Astrocyte (in vitro differentiated cells and primary cell): ENCODE measurements around the gene COX7C. TPM values are rescaled to one million over a fixed set of nuclear protein-coding genes. Genes with fewer than 3 reads are reported as not detected.

Source experiments
- DNase-seq: peaks from one replicate; pipeline ENCODE4 v3.0.0-alpha.2; 2010; ENCODE audit warnings: low read depth
- FAIRE-seq: peaks from 2 replicates; lab custom pipeline; 2011; peaks lifted over from hg19 to GRCh38; lab: Jason Lieb, UNC
- H2AFZ ChIP-seq: 2 replicates; pipeline ENCODE4 v1.6.0; 2012; ENCODE audit warnings: low read depth, low read length, inconsistent platforms
- H3K27ac ChIP-seq: 2 replicates; pipeline ENCODE4 v1.5.1; 2011; ENCODE audit warnings: low read depth, low read length, inconsistent platforms
- H3K27me3 ChIP-seq: 2 replicates; pipeline ENCODE4 v1.6.0; 2011; ENCODE audit warnings: low read length, inconsistent platforms; ENCODE audit not compliant: insufficient read depth
- H3K36me3 ChIP-seq: 2 replicates; pipeline ENCODE4 v1.5.1; 2011; ENCODE audit warnings: low read length, inconsistent platforms; ENCODE audit not compliant: insufficient read depth
- H3K4me1 ChIP-seq: 2 replicates; pipeline ENCODE4 v1.5.1; 2011; ENCODE audit warnings: low read length, inconsistent platforms; ENCODE audit not compliant: insufficient read depth
- H3K4me2 ChIP-seq: 2 replicates; pipeline ENCODE4 v1.6.0; 2012; ENCODE audit warnings: low read length, inconsistent platforms
- H3K4me3 ChIP-seq: 2 replicates; pipeline ENCODE4 v1.5.1; 2011; ENCODE audit warnings: low read depth, mild to moderate bottlenecking, low read length, inconsistent platforms; ENCODE audit not compliant: insufficient read depth
- H3K79me2 ChIP-seq: 2 replicates; pipeline ENCODE4 v1.6.0; 2012; ENCODE audit warnings: mild to moderate bottlenecking, low read length, inconsistent platforms; ENCODE audit not compliant: insufficient read depth
- H3K9ac ChIP-seq: 2 replicates; pipeline ENCODE4 v1.6.0; 2012; ENCODE audit warnings: mild to moderate bottlenecking, low read length, inconsistent platforms
- H3K9me3 ChIP-seq: 2 replicates; pipeline ENCODE4 v1.5.1; 2012; ENCODE audit warnings: low read depth, mild to moderate bottlenecking, low read length, inconsistent platforms; ENCODE audit not compliant: insufficient read depth
- H4K20me1 ChIP-seq: 2 replicates; pipeline ENCODE4 v1.6.0; 2012; ENCODE audit warnings: low read length, inconsistent platforms; ENCODE audit not compliant: insufficient read depth
- H3K27ac Mint-ChIP-seq: one replicate; pipeline ENCODE4 v1.8.0; 2021; ENCODE audit warnings: mild to moderate bottlenecking, mixed read lengths; ENCODE audit not compliant: unreplicated experiment
- H3K27me3 Mint-ChIP-seq: one replicate; pipeline ENCODE4 v1.8.0; 2021; ENCODE audit warnings: low read depth, mixed read lengths; ENCODE audit not compliant: unreplicated experiment
- H3K36me3 Mint-ChIP-seq: one replicate; pipeline ENCODE4 v1.8.0; 2021; ENCODE audit warnings: low read depth, mixed read lengths; ENCODE audit not compliant: unreplicated experiment
- H3K4me1 Mint-ChIP-seq: one replicate; pipeline ENCODE4 v1.8.0; 2021; ENCODE audit warnings: low read depth, mixed read lengths; ENCODE audit not compliant: unreplicated experiment
- H3K4me3 Mint-ChIP-seq: one replicate; pipeline ENCODE4 v1.8.0; 2021; ENCODE audit warnings: mild to moderate bottlenecking, moderate library complexity, mixed read lengths; ENCODE audit not compliant: unreplicated experiment
- H3K9me3 Mint-ChIP-seq: one replicate; pipeline ENCODE4 v1.8.0; 2021; ENCODE audit warnings: mild to moderate bottlenecking, mixed read lengths; ENCODE audit not compliant: unreplicated experiment
- CTCF ChIP-seq: IDR thresholded peaks from 2 replicates; pipeline ENCODE4 v1.5.1; 2011; ENCODE audit warnings: low read depth, mild to moderate bottlenecking, inconsistent platforms, low read length, moderate library complexity; ENCODE audit not compliant: insufficient read depth
- EZH2 ChIP-seq: IDR thresholded peaks from 2 replicates; pipeline ENCODE4 v1.6.1; 2012; ENCODE audit warnings: mild to moderate bottlenecking, low read length, inconsistent platforms; ENCODE audit not compliant: insufficient read depth
- total RNA-seq: library from RNA; stranded (reverse); gene quantifications from 2 replicates; pipeline ENCODE4 v1.2.1, GENCODE V29; 2021

COX7C gene
- total RNA-seq, 1 donor from 2014 or later: 459 TPM

GRCh38 chr5:86664173-86664572 lies 46.4 kb downstream of the COX7C start:
- FAIRE-seq (no peak), DNase-seq (no peak)
- Mint-ChIP-seq H3K27me3 (no peaks in the 10 kb centered on the region), H3K4me1 (no peaks in the 10 kb centered on the region), H3K27ac (no peak overlapping the region), H3K36me3 (no peaks in the 10 kb centered on the region), H3K4me3 (no peak overlapping the region), H3K9me3 (no peaks in the 10 kb centered on the region)
- Histone ChIP-seq H3K4me3 (no peak overlapping the region), H3K79me2 (no peaks in the 10 kb centered on the region), H3K9ac (no peak overlapping the region), H2AFZ (no peak overlapping the region), H3K36me3 (no peaks in the 10 kb centered on the region), H3K4me1 (no peaks in the 10 kb centered on the region), H4K20me1 (no peaks in the 10 kb centered on the region), H3K27ac (no peak overlapping the region), H3K27me3 (no peaks in the 10 kb centered on the region), H3K4me2 (no peak overlapping the region), H3K9me3 (no peaks in the 10 kb centered on the region)
- no peak for TF ChIP-seq CTCF
- no peak for TF ChIP-seq EZH2

GRCh38 chr5:86665984-86666760 lies 48.4 kb downstream of the COX7C start:
- H3K4me3 Mint-ChIP-seq: no peak overlapping the region
- no peak overlapping the region for H3K9ac ChIP-seq
- H3K4me1 Mint-ChIP-seq: no peaks in the 10 kb centered on the region
- DNase-seq: no peak
- H3K9me3 ChIP-seq: no peaks in the 10 kb centered on the region
- no peak overlapping the region for H3K4me2 ChIP-seq
- H3K36me3 Mint-ChIP-seq: no peaks in the 10 kb centered on the region
- H3K4me1 ChIP-seq: no peaks in the 10 kb centered on the region
- H2AFZ ChIP-seq: no peak overlapping the region
- H3K27ac ChIP-seq: no peak overlapping the region
- no peaks in the 10 kb centered on the region for H4K20me1 ChIP-seq
- no peaks in the 10 kb centered on the region for H3K9me3 Mint-ChIP-seq
- no peaks in the 10 kb centered on the region for H3K27me3 Mint-ChIP-seq
- H3K27ac Mint-ChIP-seq: no peak overlapping the region
- no peak overlapping the region for H3K4me3 ChIP-seq
- TF ChIP-seq CTCF (no peak), EZH2 (no peak)
- no peaks in the 10 kb centered on the region for H3K27me3 ChIP-seq
- H3K79me2 ChIP-seq: no peaks in the 10 kb centered on the region
- H3K36me3 ChIP-seq: no peaks in the 10 kb centered on the region
- FAIRE-seq: no peak

- Histone ChIP-seq H3K27ac (no peak overlapping the region), H3K27me3 (no peaks in the 10 kb centered on the region), H3K4me2 (no peak overlapping the region), H3K79me2 (no peaks in the 10 kb centered on the region), H4K20me1 (no peaks in the 10 kb centered on the region), H3K4me3 (no peak overlapping the region), H2AFZ (no peak overlapping the region), H3K9me3 (no peaks in the 10 kb centered on the region), H3K36me3 (no peaks in the 10 kb centered on the region), H3K9ac (no peak overlapping the region), H3K4me1 (no peaks in the 10 kb centered on the region)
- Mint-ChIP-seq H3K36me3 (no peaks in the 10 kb centered on the region), H3K9me3 (no peaks in the 10 kb centered on the region), H3K4me3 (no peak overlapping the region), H3K27me3 (no peaks in the 10 kb centered on the region), H3K4me1 (no peaks in the 10 kb centered on the region), H3K27ac (no peak overlapping the region)
- DNase-seq: no peak
- TF ChIP-seq CTCF (no peak), EZH2 (no peak)
- no peak for FAIRE-seq
Measured at GRCh38 chr5:86666981-86667380, 49.2 kb downstream of the COX7C start.
